ENCODE data around the gene ZC3H10. TPM values are rescaled to one million over a fixed set of nuclear protein-coding genes. Genes with fewer than 3 reads are reported as not detected.

ZC3H10 gene
- total RNA-seq, 1 donor from 2014 or later = 4.1 TPM

DNA sequence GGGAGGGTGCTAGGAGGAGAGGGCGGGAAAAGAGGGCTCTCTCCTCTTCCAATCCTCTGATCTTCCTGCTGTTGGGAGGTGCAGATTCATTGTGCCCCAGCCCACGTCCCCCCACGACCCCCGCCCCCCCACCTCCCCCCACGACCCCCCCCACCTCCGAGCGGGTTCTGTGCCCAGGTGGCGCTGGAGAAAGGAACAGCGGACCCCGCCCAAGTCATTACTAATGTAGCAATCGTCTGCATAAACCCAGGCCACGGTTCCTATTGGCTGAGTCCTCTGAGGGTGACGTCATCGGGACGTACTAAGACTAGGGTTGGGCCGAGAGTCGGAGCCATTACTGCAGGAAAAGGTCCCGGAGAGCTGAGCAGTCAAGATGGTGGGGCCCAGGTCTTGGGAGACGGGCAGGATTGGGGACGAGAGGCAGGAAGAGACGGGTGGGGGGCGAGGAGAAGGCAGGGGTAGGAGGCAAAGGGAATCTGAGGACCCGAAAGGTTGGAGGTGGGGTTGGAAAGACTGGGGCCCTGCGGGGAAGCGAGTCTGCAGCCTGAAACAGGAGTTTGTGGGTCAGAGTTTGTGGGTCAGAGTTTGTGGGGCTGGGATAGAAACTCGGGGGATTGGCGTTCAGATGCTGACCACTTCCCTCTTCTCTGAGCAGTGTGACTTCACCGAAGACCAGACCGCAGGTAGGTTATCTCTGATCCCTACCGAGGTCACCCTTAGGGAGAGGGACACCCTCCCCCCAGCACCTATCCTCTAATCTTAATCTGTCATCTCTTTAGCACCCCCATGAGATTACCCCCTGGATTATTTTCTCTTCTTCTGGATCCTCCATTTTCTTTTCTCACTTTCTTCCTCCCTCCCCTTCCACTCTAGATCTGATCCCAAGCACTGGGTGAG lies 40.2 kb downstream of the ZC3H10 start, which contains the start of gene MYL6:
Gene MYL6 (plus strand): TSS at position 331 of the 897 bp plus-strand sequence. CDS start 43 bp downstream, at position 374.
- H2AFZ ChIP-seq (ENCODE audit: low read depth, low read length) = peak within 1 kb of the TSS; percentile 43
- H3K36me3 ChIP-seq (ENCODE audit: insufficient read depth, low read length) = peaks cover 44% of the 10 kb centered on the region
- Mint-ChIP-seq H3K36me3 (ENCODE audit: low read depth, unreplicated experiment) (peaks cover 43% of the 10 kb centered on the region), H3K27me3 (ENCODE audit: low read depth, unreplicated experiment) (no peaks in the 10 kb centered on the region), H3K4me3 (ENCODE audit: unreplicated experiment) (peak within 1 kb of the TSS; percentile 91), H3K4me1 (ENCODE audit: low read depth, unreplicated experiment) (peaks cover 17% of the 10 kb centered on the region), H3K9me3 (ENCODE audit: unreplicated experiment) (no peaks in the 10 kb centered on the region), H3K27ac (ENCODE audit: unreplicated experiment) (peak within 1 kb of the TSS; percentile 99)
- no peaks in the 10 kb centered on the region for H3K27me3 ChIP-seq (ENCODE audit: insufficient read depth, low read length)
- H3K4me2 ChIP-seq (ENCODE audit: low read length) = peak within 1 kb of the TSS; percentile 99
- H3K9me3 ChIP-seq (ENCODE audit: insufficient read depth, low read depth, low read length) = no peaks in the 10 kb centered on the region
- peak within 1 kb of the TSS; percentile 95 for H3K27ac ChIP-seq (ENCODE audit: low read depth, low read length)
- DNase-seq (ENCODE audit: low read depth) (peak; percentile 95), FAIRE-seq (no peak)
- TF ChIP-seq, protein P1, sequence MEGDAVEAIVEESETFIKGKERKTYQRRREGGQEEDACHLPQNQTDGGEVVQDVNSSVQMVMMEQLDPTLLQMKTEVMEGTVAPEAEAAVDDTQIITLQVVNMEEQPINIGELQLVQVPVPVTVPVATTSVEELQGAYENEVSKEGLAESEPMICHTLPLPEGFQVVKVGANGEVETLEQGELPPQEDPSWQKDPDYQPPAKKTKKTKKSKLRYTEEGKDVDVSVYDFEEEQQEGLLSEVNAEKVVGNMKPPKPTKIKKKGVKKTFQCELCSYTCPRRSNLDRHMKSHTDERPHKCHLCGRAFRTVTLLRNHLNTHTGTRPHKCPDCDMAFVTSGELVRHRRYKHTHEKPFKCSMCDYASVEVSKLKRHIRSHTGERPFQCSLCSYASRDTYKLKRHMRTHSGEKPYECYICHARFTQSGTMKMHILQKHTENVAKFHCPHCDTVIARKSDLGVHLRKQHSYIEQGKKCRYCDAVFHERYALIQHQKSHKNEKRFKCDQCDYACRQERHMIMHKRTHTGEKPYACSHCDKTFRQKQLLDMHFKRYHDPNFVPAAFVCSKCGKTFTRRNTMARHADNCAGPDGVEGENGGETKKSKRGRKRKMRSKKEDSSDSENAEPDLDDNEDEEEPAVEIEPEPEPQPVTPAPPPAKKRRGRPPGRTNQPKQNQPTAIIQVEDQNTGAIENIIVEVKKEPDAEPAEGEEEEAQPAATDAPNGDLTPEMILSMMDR (IDR thresholded peaks at IDR 0.05; ENCODE audit: insufficient read depth, low read depth, low read length) = no peak
- TF ChIP-seq EZH2 (IDR thresholded peaks at IDR 0.05; ENCODE audit: insufficient read depth, low read length) = no peak
- H3K4me1 ChIP-seq (ENCODE audit: insufficient read depth, low read length) = peaks cover 36% of the 10 kb centered on the region
- peaks cover 56% of the 10 kb centered on the region for H3K79me2 ChIP-seq (ENCODE audit: insufficient read depth, low read length)
- H3K9ac ChIP-seq (ENCODE audit: low read length) = peak within 1 kb of the TSS; percentile 99
- H3K4me3 ChIP-seq (ENCODE audit: insufficient read depth, low read depth, low read length) = peak within 1 kb of the TSS; percentile 99
- peaks cover 50% of the 10 kb centered on the region for H4K20me1 ChIP-seq (ENCODE audit: insufficient read depth, low read length)

DNA sequence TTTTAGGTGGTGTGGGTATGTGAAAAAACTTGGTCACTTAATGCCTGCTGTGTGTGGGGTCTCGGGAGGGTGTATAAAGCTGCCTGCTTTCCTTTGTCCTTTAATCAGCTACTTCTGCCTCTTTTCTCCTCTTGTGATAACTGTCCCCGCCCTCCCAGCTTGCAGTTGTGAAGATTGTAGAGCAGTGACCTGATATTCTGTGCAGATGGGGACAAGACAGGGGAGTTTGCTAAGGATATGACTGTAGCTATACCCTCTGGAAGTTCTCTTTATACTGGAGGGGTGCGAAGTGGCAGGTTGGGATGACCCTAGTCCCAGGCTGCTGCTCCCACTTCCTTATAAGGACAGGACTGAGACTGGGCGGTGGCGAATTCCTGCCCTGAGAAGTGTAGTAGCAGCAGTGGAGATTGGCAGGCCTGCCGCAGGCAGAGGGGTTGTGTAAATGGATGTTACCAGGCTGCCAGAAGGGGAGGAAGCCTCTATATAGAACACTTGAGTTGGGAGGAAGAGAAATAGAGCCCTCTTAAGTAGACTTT lies 40.9 kb downstream of the ZC3H10 start:
- H3K4me2 ChIP-seq (ENCODE audit: low read length) = peak overlapping the region; percentile 99
- Mint-ChIP-seq H3K4me1 (ENCODE audit: low read depth, unreplicated experiment) (peaks cover 17% of the 10 kb centered on the region), H3K4me3 (ENCODE audit: unreplicated experiment) (peak overlapping the region; percentile 91), H3K36me3 (ENCODE audit: low read depth, unreplicated experiment) (peaks cover 49% of the 10 kb centered on the region), H3K27me3 (ENCODE audit: low read depth, unreplicated experiment) (no peaks in the 10 kb centered on the region), H3K9me3 (ENCODE audit: unreplicated experiment) (no peaks in the 10 kb centered on the region), H3K27ac (ENCODE audit: unreplicated experiment) (peak overlapping the region; percentile 99)
- no peak for TF ChIP-seq EZH2 (IDR thresholded peaks at IDR 0.05; ENCODE audit: insufficient read depth, low read length)
- TF ChIP-seq, protein P1 (IDR thresholded peaks at IDR 0.05; ENCODE audit: insufficient read depth, low read depth, low read length) = no peak
- H4K20me1 ChIP-seq (ENCODE audit: insufficient read depth, low read length) = peaks cover 58% of the 10 kb centered on the region
- peaks cover 49% of the 10 kb centered on the region for H3K79me2 ChIP-seq (ENCODE audit: insufficient read depth, low read length)
- DNase-seq (ENCODE audit: low read depth) (peak; percentile 53), FAIRE-seq (no peak)
- H3K27ac ChIP-seq (ENCODE audit: low read depth, low read length) = peak overlapping the region; percentile 95
- peaks cover 46% of the 10 kb centered on the region for H3K36me3 ChIP-seq (ENCODE audit: insufficient read depth, low read length)
- H3K9ac ChIP-seq (ENCODE audit: low read length) = peak overlapping the region; percentile 99
- H3K9me3 ChIP-seq (ENCODE audit: insufficient read depth, low read depth, low read length) = no peaks in the 10 kb centered on the region
- peaks cover 33% of the 10 kb centered on the region for H3K4me1 ChIP-seq (ENCODE audit: insufficient read depth, low read length)
- H3K27me3 ChIP-seq (ENCODE audit: insufficient read depth, low read length) = no peaks in the 10 kb centered on the region
- no peak overlapping the region for H2AFZ ChIP-seq (ENCODE audit: low read depth, low read length)
- H3K4me3 ChIP-seq (ENCODE audit: insufficient read depth, low read depth, low read length) = peak overlapping the region; percentile 99
